HG03342 (cell line): ENCODE results near the gene TTC28.

Experiments used
- ATAC-seq: cut with Tn5 transposase; IDR thresholded peaks from one replicate; pipeline ENCODE4 v1.9.1; 2021; ENCODE audit warnings: mild to moderate bottlenecking, moderate library complexity; ENCODE audit not compliant: unreplicated experiment

TTC28 gene

GRCh38 chr22:28017859-28018258 lies 661.8 kb downstream of the TTC28 start:
- no peak for ATAC-seq

- no peak for ATAC-seq
Measured at GRCh38 chr22:28017558-28017820, 662.2 kb downstream of the TTC28 start.

GRCh38 chr22:28016781-28017557 lies 662.7 kb downstream of the TTC28 start:
- ATAC-seq: no peak

GRCh38 chr22:28015676-28016601 lies 663.7 kb downstream of the TTC28 start:
- ATAC-seq: no peak

- no peak for ATAC-seq
Measured at GRCh38 chr22:28015046-28015425, 664.6 kb downstream of the TTC28 start.

- ATAC-seq: no peak
Measured at GRCh38 chr22:28014211-28015045, 665.2 kb downstream of the TTC28 start.

- no peak for ATAC-seq
Measured at GRCh38 chr22:28013611-28014010, 666.0 kb downstream of the TTC28 start.

GRCh38 chr22:28012832-28013460 lies 666.7 kb downstream of the TTC28 start:
- ATAC-seq: no peak

- ATAC-seq: no peak
Measured at GRCh38 chr22:28009272-28009827, 670.3 kb downstream of the TTC28 start.

- no peak for ATAC-seq
Measured at GRCh38 chr22:28008649-28009048, 671.0 kb downstream of the TTC28 start.

GRCh38 chr22:28008056-28008455 lies 671.6 kb downstream of the TTC28 start:
- no peak for ATAC-seq

GRCh38 chr22:28006271-28006670 lies 673.4 kb downstream of the TTC28 start:
- no peak for ATAC-seq

- no peak for ATAC-seq
Measured at GRCh38 chr22:28005513-28005912, 674.1 kb downstream of the TTC28 start.

- ATAC-seq: no peak
Measured at GRCh38 chr22:28004021-28004420, 675.6 kb downstream of the TTC28 start.

GRCh38 chr22:28002863-28003565 lies 676.6 kb downstream of the TTC28 start:
- ATAC-seq: no peak

GRCh38 chr22:28002181-28002700 lies 677.4 kb downstream of the TTC28 start:
- ATAC-seq: no peak

GRCh38 chr22:28001171-28001835 lies 678.3 kb downstream of the TTC28 start:
- ATAC-seq: no peak

GRCh38 chr22:28000361-28000760 lies 679.3 kb downstream of the TTC28 start:
- ATAC-seq: no peak

- no peak for ATAC-seq
Measured at GRCh38 chr22:27999876-28000275, 679.8 kb downstream of the TTC28 start.
